ENCODE measurements around the gene GABRA4.

DNA sequence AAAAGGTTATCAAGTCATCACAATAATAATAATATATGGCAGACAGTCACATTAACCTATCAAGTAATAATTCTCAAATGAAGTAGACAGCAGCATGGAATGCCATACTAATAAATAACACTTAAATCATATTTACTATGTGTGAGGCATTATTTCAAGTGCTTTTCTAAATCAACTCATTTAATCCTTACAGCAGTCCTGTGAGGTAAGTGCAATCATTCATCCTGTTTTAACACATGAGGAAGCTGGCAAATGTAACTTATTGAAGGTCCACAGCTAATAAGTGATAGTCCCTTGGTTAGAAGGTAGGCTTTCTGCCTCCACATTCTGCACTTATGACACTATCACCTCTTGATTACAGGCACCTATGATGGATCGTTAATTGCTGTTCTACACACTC is 24.5 kb downstream of the GABRA4 start:
- TF ChIP-seq SP3 (tag by site-specific recombination; IDR thresholded peaks at IDR 0.05) (no peak), ZNF239 (tag by site-specific recombination; IDR thresholded peaks at IDR 0.05) (no peak), YY1 (tag by site-specific recombination; IDR thresholded peaks at IDR 0.05) (no peak)
